Epidermal melanocyte (primary cell): ENCODE results near the gene PLEKHG5.
"Not testable (repeated sequence)": the region's sequence is repeated elsewhere in the genome, so short reads cannot be mapped to it uniquely, and the experiment has no call there.

ENCODE experiments used
- DNase-seq: peaks from one replicate; pipeline ENCODE4 v3.0.0; 2011; ENCODE audit warnings: low spot score; ENCODE audit not compliant: insufficient read length

Gene PLEKHG5

GRCh38 chr1:6447016-6447817 lies 44.2 kb downstream of the PLEKHG5 start:
- DNase-seq, result no peak

GRCh38 chr1:6446665-6447015 lies 44.8 kb downstream of the PLEKHG5 start:
- DNase-seq, result no peak

GRCh38 chr1:6445929-6446328 lies 45.5 kb downstream of the PLEKHG5 start:
- DNase-seq, result not testable (repeated sequence)

DNA sequence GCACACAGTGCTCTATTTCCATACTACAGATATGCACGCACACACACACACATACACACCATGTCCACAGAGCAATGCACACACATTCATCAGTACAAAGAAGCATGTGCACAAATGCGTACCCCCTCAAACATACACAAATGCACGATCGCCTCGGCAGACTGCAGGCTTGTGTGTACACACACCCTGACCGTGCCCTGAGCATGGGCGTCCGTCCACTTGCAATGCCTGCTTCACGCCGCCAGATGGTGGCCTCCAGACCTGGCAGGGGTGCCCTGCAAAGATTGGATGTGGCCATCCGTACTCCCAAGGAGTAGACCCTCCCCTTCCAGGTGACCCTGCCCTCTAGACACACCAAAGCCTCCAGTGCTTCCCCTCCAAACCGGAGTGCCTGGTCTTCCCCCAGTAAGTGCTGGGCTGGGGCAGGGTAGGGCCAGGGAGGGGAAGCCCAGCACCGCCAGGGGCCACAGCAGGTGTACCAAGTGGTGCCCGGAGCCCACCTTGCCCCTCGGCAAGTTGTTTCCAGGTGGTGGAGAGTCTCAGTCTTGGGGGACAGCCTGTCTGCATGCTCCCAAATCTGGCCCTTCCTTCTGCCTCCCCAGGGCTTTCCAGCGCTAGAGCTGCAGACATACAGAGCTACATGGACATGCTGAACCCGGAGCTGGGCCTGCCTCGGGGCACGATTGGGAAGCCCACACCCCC lies 46.3 kb downstream of the PLEKHG5 start:
- no peak for DNase-seq

GRCh38 chr1:6444377-6444776 lies 47.1 kb downstream of the PLEKHG5 start:
- no peak for DNase-seq

- DNase-seq, result no peak
Observed at GRCh38 chr1:6443339-6444115, 47.9 kb downstream of the PLEKHG5 start.

GRCh38 chr1:6441586-6441985 lies 49.9 kb downstream of the PLEKHG5 start:
- DNase-seq, result no peak

GRCh38 chr1:6440198-6441126 lies 51.0 kb downstream of the PLEKHG5 start:
- no peak for DNase-seq

- peak; percentile 80 for DNase-seq
Observed at GRCh38 chr1:6438047-6438525, 53.4 kb downstream of the PLEKHG5 start.

DNA sequence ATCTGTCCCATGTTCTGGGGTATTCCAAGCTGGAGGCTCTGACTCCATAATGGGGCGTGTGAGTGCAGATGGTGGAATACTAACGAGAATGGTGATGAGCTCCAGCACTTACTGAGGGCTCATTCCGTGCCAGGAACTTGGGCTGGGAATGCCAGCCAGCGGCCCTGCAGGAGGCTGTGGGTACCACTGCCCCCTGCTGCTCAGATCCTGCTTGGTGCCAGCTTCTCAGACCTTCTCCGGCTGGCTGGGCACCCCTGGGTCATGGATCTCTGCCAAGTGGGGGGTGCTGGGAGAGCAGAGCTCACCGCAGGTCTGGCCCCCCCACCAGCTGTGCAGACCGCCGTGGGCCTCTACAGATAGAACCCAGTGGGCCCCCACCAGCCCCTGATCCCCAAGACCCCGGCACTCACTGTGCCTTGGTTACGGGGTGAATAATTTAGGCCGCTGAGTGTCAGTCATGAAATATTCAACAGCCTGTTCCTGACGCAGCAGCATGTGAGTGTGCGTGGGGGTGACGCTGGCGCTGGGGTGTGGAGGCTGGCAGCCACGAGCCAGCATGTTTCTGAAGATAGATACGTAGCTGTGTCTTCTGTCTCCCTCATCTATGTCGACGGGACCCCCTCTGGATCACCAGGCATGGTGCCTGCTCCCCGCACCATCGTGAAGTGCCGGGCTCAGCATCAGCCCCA lies 54.3 kb downstream of the PLEKHG5 start:
- DNase-seq, result not testable (repeated sequence)

DNA sequence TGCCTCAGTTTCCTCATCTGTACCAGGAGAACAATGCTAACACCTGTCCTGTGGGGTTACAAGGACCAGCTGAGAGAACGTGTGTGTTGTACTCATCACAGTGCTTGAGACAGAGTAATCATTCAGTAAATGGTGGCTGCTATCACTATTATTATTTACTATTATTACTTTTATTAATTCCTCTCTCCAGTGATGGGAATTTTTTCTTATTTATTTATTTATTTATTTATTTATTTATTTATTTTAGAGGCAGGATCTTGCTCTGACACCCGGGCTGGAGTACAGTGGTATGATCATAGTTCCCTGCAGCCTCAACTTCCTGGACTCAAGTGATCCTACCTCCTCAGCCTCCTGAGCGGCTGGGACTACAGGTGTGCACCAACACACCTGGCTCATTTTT lies 55.2 kb downstream of the PLEKHG5 start:
- DNase-seq, result not testable (repeated sequence)

- DNase-seq, result no peak
Observed at GRCh38 chr1:6435547-6435946, 55.9 kb downstream of the PLEKHG5 start.

- DNase-seq, result no peak
Observed at GRCh38 chr1:6435129-6435528, 56.3 kb downstream of the PLEKHG5 start.

GRCh38 chr1:6434186-6434585 lies 57.3 kb downstream of the PLEKHG5 start:
- no peak for DNase-seq

DNA sequence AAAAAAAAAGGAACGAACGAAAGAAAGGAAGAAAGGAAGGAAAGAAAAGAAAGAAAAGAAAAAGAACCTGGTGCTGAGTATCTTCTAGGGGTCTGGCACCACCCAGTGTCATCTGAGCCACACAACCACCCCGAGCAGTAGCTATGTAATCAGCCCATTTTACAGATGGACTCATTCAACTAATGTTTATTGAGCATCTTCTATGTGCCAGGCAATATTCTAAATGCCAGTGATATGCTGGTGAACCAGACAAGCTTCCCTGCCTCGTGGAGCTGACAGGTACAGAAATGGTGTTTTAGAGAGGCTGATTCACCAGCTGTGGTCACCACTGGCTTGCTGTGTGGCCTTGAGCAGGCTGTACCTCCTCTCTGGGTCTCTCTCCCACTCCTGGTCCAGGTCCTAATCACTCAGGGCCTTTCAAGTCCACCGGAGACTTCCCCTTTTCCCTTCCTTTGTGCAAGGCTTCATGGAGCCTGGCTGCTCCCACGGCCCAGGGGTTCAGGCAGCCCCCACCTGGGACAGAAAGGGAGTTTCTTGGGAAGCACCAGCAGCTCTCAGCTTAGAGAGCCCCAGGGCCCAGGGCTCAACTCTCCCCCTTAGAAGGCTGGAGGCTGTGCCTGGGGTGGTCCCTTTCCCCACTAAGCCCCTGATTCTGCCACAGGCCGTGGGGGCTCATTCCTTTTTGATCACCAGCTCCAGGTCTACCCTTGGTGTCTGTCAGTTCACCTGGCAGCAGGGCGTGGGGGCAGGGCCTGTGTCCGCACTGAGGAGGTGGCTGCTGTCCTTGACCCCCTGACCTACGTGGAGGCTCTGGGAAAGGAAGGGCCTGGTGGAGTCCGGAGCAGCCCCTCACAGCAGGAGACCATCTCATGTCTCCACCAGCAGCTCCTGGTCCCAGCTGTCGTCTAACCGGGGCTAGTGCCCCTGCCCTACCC lies 59.6 kb downstream of the PLEKHG5 start:
- DNase-seq, result not testable (repeated sequence)

- DNase-seq, result not testable (repeated sequence)
Observed at GRCh38 chr1:6429660-6430411, 61.6 kb downstream of the PLEKHG5 start.

DNA sequence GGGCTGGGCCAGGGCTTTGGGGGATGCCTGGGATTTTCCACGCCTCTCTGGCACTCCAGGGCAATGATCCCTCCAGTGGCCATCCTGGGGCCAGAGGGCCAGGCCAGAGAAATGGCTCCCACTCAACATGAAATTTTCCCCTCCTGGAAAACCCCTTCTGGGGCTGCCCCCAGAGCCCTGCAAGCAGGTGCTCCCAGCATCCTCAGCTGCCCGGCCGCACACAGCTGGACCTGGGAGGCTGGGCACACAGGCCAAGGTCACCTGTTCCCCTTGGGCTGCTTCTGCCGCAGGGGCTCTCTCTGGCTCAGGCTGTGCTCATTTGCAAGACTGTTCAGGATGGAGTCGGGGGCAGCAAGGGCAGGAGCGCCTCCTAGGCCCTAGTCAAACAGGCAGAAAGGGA lies 63.0 kb downstream of the PLEKHG5 start:
- DNase-seq, result not testable (repeated sequence)
